LoVo (cell line): ENCODE results near the gene BSG.

Experiments
- DNase-seq: peaks from one replicate; pipeline ENCODE4 v3.0.0-alpha.2; 2016; ENCODE audit warnings: low spot score

The BSG gene

DNA sequence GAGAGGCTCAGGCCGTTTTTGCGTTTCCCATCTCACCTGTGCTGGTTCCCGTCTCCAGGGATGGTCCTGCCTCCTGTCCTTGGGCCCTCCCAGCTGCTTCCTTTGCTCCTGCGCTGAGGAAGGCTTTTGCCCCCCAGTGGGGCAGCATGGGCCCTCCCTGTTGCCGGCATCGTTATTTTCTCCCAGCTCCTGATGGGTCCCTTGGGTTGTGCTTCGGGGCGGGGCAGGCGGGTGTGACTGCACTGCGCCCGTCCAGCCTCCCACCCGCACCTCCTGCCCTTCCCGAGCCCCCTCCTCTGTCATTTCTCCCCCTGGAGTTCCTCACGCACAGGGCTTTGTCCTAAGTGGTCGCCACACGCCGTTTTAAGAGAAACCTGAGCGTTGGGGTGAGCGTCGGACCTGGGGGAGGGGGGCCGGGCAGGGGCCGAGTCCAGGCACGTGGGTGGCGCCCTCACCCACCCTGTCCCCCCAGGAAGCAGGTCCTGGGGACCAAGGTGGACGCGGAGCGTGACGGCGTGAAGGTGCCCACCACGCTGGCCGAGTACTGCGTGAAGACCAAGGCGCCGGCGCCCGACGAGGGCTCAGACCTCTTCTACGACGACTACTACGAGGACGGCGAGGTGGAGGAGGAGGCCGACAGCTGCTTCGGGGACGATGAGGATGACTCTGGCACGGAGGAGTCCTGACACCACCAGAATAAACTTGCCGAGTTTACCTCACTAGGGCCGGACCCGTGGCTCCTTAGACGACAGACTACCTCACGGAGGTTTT, 31.3 kb upstream of the BSG start:
- DNase-seq: no peak

DNA sequence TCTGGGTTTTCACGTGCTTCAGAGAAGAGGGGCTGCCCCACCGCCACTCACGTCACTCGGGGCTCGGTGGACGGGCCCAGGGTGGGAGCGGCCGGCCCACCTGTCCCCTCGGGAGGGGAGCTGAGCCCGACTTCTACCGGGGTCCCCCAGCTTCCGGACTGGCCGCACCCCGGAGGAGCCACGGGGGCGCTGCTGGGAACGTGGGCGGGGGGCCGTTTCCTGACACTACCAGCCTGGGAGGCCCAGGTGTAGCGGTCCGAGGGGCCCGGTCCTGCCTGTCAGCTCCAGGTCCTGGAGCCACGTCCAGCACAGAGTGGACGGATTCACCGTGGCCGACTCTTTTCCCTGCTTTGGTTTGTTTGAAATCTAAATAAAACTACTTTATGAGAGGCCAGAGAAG, 30.7 kb upstream of the BSG start:
- no peak for DNase-seq

DNA sequence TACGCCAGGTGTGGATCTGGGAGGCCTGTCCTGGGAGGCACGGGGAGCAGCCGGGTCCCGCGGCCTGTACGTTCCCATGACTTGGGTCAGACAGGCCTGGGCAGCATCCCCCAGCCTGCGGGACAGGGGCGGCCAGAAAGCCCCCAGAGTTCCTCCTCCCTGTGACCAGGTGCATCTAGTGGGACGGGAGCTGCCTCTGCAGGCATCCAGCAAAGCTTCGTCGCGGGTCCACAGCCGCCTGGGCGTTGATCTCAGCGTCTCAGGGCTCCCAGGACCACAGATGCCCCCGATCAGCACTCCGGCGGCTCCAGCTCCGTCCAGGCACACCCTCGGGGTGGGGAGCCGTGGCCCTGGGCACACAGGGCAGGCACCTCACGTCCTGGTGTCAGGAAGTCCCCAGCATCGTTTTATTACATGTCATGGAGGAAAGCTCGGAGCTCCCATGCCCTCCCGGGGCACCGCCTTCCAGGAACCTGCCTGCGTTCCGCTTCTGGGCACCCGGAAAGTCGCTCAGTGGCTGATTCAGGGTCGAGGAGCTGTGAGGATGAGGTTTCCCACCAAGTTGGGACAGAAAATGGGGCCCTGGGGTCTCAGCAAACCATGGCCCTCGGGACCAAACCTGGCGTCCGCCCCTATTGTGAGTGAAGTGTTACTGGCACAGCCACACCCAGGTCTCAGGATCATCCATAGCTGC, 30.1 kb upstream of the BSG start:
- DNase-seq: no peak

DNA sequence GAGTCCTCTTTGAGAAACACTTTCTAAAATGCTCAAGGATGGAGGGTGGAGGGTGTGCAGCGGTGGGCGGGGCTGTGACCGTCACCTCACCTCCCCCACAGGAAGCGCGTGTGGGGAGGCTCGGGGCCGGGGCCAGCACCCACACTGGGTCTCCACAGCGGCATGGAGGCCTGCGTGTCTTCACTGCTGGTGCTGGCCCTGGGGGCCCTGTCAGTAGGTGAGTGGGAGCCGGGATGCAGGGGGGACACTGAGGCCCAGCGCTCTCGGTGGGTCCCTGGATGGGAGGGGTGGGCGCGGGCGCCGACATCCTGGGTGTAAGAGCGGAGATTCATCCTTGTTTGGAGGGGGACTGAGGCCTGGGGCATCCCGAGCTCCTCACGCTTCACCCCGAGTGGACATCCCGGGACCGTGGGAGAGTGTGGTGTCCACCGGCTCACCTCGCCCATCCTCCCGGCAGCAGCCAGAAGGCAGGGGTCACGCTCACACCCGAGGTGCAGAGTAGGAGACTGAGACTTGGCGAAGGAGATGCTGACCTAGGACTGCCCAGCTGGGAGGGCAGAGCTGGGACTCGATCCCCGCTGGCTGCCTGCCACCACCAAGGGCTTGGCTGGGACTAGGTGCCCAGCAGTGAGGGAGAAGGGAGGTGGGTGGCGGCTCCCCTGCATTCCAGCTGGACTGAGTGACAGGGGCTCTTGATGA, 28.3 kb upstream of the BSG start, which contains the start of gene GZMM:
TSS of gene GZMM (plus strand) at position 144 of the 699 bp plus-strand sequence. CDS start at position 163, 19 bp downstream.
- DNase-seq: no peak

DNA sequence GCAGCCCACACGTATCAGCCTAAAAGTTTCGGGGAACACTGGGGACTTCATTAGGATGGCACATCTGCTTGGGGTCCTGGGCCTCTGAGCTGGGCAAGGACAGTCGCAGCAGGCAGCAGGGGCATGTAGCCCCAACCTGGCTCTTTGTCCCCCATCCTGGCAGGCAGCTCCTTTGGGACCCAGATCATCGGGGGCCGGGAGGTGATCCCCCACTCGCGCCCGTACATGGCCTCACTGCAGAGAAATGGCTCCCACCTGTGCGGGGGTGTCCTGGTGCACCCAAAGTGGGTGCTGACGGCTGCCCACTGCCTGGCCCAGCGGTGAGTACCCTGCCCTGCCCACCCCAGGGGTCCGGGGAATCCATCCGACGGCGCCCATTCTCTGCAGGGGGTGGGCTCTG, 25.3 kb upstream of the BSG start:
- no peak for DNase-seq

DNA sequence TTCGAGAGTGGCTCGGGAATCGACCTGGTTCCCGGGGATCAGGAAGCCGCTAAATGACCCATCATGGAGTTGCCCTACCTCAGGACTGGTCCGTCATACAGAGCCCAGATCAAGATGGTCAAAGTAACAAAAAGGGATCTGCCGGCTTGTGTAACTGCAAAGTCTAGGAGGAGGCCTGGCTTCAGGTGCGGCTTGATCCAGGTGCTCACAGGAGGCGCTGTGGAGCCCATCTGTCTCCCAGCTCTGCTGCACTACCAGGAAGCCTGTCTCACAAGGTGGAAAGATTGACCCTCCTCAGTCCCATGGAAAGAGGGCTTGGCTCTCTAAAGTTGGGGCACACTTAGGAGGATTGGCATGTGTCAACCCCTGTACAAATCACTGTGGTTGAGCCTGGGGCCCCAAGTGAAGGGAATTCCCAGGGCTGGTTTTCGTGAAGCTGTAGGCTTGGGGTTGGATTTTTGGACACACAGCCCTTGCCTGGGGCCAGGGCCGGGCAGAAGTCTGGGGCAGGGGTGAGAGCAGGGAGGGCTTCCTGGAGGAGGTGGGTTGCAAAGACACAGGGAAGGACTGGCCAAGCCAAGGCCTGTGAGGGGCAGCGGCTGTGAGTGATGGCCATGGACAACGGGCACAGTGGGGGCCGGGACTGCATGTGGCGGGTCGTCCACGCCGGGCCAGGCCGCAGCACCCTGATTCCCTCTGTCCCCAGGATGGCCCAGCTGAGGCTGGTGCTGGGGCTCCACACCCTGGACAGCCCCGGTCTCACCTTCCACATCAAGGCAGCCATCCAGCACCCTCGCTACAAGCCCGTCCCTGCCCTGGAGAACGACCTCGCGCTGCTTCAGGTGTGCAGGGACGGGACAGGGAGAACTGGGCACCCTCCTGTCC, 24.3 kb upstream of the BSG start:
- DNase-seq: no peak

DNA sequence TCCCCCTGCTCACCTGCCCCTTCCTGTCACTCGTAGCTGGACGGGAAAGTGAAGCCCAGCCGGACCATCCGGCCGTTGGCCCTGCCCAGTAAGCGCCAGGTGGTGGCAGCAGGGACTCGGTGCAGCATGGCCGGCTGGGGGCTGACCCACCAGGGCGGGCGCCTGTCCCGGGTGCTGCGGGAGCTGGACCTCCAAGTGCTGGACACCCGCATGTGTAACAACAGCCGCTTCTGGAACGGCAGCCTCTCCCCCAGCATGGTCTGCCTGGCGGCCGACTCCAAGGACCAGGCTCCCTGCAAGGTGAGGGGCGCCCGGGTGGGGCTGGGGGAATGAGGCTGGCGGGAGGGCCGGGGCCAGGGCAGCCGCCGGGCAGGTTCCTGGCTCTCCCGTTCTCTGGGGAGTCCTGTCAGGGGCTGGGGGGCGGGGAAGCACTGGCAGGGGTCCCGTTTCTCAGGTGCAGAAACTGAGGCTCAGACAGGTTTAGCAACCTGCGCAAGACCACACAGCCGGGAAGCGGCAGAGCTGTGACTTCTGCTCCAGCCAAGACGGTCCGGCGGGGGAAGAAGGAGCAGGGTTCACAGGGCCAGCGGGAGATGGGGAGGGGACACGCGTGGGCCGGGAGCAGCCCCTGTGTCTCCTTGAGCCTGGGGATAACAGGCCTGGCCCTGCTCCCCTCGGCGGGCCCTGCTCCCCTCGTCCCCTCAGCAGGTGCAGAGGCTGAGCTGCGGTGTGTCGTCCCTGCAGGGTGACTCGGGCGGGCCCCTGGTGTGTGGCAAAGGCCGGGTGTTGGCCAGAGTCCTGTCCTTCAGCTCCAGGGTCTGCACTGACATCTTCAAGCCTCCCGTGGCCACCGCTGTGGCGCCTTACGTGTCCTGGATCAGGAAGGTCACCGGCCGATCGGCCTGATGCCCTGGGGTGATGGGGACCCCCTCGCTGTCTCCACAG, 23.2 kb upstream of the BSG start:
- no peak for DNase-seq

DNA sequence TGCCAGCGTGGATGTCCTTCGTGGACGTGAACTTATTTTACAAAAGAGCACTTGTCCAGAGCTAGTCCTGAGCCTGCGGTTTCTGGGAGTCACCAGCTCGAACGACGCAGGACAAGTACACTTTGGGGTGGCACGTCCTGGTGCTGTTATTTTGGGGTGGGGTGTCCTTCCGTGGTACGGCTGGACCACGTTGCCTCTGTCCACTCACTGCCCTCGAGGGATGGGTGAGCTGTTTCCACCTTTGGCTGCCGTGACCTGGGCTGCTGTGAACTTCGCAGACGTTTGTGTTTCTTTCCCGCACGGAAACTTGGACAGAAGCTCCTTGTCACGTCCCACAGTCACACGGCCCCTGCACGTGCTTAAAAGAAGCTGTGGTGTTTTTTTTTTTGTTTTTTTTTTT, 17.6 kb upstream of the BSG start:
- DNase-seq: no peak

DNA sequence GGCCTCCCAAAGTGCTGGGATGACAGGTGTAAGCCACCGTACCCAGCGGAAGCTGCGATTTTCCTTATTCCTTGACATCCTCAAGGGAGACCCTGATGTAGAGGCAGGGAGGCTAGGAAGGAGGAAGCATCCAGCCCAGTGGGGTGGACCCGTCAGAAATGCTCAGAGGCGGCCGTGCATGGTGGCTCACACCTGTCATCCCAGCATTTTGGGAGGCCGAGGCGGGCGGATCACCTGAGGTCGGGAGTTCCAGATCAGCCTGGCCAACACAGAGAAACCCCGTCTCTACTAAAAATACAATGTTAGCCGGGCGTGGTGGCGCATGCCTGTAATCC, 17.0 kb upstream of the BSG start:
- DNase-seq: no peak

DNA sequence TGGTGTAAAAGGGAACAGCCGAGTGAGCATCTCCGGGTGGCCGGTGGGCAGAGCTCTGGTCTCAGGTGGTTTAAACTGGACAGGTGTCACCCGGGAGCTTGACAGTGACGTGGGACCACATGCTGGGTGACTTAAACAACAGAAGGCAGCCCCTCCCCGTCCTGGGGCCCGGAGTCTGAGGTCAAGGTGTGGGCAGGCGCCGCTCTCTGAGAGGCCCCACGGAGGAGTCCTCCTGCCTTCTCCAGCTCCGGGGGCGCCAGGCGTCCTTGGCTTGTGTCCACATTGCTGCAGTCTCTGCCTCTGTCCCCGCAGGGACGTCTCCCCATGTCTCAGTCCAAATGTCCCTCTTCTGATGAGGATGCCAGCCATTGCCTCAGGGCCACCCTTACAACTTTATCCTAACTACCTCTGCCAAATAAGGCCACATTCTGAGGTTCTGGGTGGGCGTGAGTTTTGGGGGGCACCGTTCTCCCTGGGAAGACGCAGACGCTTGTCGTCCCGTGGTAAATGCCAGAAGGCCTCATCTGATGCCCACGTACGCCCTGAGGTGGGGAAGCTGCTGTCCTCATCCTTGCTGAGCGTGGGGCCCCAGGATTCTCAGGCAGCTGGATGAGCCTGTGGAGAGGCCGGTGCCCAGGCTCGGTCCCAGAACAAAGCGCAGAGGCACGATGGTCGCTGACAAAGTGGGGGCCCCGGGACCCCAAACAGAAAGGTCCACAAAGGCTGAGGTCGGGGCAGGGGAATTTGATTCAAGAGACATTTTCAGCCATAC, 15.6 kb upstream of the BSG start:
- DNase-seq: no peak

DNA sequence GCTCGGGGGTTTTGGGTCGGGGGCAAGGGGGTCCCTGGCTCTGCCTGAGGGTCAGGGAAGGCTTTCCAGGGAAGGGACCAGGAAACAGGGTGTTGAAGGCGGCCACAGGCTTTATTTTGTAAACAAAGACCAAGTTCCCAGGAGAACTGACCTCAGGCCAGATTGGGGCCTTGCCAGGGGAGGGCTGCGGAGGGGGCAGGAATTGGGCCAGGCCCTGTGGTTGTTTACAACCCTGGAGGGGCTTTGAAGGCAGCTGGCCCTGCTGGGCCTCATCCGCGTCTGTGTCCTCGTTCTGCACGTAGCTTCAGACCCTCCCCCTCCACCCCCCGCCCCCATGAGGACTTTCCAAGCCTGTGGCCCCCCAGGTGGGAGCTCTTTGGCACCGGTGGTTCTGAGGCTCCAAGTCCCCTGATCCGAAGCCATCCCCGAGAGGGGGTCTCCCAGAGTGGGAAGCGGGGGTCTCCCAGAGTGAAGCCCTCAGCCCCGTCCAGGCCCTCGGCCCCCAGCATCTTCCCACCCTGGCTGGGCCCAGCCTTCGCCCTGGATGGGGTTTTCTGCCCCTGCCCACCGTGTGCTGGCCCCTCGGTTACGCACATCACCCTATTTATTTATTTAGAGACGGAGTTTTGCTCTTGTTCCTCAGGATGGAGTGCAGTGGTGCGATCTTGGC, 13.5 kb upstream of the BSG start:
- no peak for DNase-seq

DNA sequence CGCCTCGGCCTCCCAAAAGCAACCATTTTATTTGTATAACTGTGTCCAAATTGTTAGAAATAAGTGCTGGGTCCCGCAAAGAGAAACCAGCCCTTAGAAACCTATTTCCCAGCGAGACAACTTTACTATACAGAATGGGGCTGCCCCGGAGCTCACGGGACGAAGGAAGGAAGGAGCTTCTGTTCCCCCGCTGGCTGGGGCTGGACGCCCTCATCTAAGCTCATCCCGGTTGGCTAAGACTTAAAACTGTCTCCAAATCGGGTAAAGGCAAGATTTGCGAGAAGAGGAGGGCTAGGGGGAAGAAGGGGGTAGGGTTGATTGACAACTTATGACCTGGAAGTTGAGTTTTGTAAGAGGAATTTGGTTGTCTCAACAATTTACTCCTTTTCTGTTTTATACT, 12.3 kb upstream of the BSG start:
- no peak for DNase-seq

DNA sequence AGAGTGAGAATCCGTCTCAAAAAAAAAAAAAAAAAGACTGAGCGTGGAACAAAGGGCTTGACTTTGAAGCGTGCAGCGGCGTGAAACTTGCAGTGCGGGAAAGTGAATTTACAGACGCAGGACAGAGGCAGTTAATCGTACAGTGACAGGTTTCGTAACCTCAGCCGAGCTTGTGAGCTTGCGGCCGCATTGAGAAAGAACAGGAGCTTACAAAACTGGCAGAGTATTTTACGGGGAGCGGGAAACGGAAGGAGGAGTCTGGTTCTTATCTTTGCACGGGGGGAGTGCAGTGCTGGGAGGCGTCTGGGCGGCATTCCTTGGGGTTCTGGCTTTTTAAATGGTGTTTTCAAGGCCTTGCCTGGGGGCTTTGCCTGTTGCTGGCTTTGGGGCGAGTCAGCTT, 6.0 kb upstream of the BSG start:
- no peak for DNase-seq

DNA sequence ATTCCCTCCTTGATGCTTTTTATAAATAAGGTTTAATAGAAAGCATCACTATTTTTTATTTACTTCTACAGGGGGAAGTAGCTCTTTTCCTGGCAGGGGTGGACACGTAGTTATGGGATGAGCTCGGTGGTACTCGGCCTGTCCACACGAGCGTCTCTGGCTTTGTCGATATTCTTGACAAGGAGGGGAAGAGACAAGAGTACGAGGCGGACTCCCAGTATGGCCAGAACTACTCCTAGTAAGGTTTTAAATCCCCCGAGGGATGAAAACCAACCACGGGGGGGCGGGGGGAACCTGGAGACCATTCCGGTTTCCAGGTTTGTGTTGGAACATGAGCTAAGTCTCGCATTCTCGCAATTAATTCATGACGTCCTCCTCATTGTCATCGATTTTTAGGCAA, 5.6 kb upstream of the BSG start:
- no peak for DNase-seq

DNA sequence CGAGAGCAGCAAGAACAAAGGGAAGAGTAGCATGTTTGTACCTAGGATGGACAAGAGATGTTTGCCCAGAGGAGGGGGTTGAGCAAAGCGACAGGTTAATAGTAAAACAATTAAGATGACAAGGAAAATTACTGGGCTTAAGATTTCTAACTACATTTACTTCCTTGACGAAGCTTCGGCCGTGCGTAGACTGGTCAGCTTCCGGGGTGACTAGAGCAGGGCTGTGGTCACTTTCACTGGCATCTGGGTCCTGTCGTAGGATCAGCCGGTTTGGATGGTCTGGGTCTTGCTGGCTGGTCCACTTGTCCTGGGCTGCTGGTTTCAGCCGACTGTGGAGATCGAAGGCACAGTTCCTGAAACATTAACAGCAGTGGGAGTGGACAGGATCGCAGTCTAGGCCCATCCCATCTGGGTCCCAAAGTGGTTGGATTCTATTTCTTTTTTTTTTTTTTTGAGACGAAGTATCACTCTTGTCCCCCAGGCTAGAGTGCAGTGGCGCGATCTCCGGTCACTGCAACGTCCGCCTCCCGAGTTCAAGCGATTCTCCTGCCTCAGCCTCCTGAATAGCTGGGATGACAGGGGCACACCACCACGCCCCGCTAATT, 5.0 kb upstream of the BSG start:
- no peak for DNase-seq

DNA sequence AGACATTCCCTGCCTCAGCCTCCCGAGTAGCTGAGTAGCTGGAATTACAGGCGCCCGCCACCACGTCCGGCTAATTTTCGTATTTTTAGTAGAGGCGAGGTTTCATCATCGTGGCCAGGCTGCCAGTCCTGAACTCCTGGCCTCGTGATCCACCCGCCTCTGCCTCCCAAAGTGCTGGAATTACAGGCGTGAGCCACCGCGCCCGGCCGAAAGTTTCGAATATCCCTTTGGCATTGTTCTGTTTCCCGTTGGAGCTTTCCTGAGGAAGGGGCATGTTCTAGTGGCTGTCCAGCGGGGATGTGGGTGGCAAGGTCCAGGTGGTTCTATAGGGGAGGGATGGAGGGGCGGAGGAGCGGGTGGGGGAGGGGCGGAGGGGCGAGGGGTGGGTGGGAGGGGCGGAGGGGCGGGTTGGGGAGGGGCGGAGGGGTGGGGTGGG, 2.1 kb upstream of the BSG start:
- DNase-seq: no peak

DNA sequence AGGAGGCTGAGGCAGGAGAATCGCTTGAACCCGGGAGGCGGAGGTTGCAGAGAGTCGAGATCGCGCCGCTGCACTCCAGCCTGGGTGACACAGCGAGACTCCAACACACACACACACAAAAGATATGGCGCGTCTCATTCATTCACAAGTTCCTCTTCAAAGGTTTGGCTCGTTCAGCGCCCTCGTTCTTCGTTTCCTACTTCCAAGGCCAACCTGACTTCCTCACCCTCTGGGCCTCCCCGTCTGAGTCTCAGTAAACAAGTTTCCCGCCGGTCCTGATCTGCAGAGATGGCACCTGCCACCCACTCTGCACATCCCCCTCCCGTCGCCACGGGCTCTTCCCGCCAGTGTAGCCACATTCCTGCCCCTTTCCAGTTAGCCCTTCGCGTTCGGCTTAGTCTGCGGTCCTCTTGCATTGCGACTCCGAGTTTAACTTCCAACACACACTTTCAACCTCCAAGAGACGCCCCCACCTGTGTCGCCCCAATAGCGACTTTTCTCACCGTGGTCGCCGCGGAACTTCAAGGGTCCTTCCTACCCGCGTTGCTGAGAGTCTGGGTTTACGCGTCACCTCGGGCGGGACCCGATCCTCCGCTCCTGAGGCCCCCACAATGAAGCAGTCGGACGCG, 1.3 kb upstream of the BSG start:
- DNase-seq: peak; percentile 51

DNA sequence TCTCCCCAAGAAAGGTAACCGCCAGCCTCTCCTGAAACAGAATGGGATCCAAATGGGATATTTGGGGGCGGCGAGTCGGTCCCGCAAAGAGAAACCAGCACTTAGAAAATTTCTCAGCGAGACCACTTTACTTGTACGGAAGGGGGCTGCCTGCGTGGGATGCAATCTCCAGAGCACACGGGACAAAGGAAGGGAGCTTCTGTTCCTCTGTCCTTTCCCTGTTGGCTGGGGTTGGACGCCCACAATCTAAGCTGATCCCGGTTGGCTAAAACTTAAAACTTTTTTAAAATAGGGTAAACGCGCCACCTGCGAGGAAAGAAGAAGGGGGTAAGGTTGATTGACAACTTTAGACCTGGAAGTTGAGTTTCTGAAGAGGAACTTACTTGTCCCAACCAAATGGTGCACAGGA, 826 bp upstream of the BSG start:
- peak; percentile 49 for DNase-seq
